HepG2 (cell line): Measurements from ENCODE around the gene COPZ1. TPM values are rescaled to one million over a fixed set of nuclear protein-coding genes. Genes with fewer than 3 reads are reported as not detected.

ENCODE experiments used
- CBFB ChIP-seq: sonication (generic); formaldehyde crosslinking; IDR thresholded peaks from 2 replicates; pipeline ENCODE4 v1.4.0; 2020; ENCODE audit warnings: missing genetic modification reagents
- DPF2 ChIP-seq: sonication (generic); formaldehyde crosslinking; IDR thresholded peaks from 2 replicates; pipeline ENCODE4 v1.4.0; 2020; ENCODE audit warnings: mild to moderate bottlenecking, low read depth, missing genetic modification reagents, borderline replicate concordance
- DRAP1 ChIP-seq: IDR thresholded peaks from 2 replicates; pipeline ENCODE4 v1.6.1; 2016; ENCODE audit warnings: missing genetic modification reagents, missing compliant biosample characterization
- ETV5 ChIP-seq: IDR thresholded peaks from 2 replicates; pipeline ENCODE4 v1.6.1; 2018; ENCODE audit warnings: missing biosample characterization, missing genetic modification reagents, inconsistent platforms, borderline replicate concordance
- HOXA5 ChIP-seq: sonication (generic); formaldehyde crosslinking; IDR thresholded peaks from 2 replicates; pipeline ENCODE4 v1.4.0; 2020; ENCODE audit warnings: missing genetic modification reagents
- JUND ChIP-seq: sonication (generic); formaldehyde crosslinking; IDR thresholded peaks from 2 replicates; pipeline ENCODE4 v1.8.0; 2022; ENCODE audit warnings: mild to moderate bottlenecking, missing genetic modification reagents
- MIER2 ChIP-seq: IDR thresholded peaks from 2 replicates; pipeline ENCODE4 v1.6.1; 2016; ENCODE audit warnings: missing biosample characterization, missing genetic modification reagents
- NFE2 ChIP-seq: sonication (generic); formaldehyde crosslinking; IDR thresholded peaks from 2 replicates; pipeline ENCODE4 v1.4.0; 2020; ENCODE audit warnings: missing genetic modification reagents
- RAD21 ChIP-seq: fragments of 450-650 bp; formaldehyde crosslinking; IDR thresholded peaks from 2 replicates; pipeline ENCODE4 v1.5.0; 2020; ENCODE audit warnings: mild to moderate bottlenecking
- SP5 ChIP-seq: IDR thresholded peaks from 2 replicates; pipeline ENCODE4 v1.6.1; 2016; ENCODE audit warnings: low read depth, borderline replicate concordance
- TAF1 ChIP-seq: sonication (generic); formaldehyde crosslinking; IDR thresholded peaks from 2 replicates; pipeline ENCODE4 v1.4.0; 2020; ENCODE audit warnings: missing genetic modification reagents
- TERF1 ChIP-seq: sonication (generic); formaldehyde crosslinking; IDR thresholded peaks from 2 replicates; pipeline ENCODE4 v1.8.0; 2022; ENCODE audit warnings: mild to moderate bottlenecking, missing genetic modification reagents, moderate library complexity
- TFDP2 ChIP-seq: sonication (generic); formaldehyde crosslinking; IDR thresholded peaks from 2 replicates; pipeline ENCODE4 v1.4.0; 2020; ENCODE audit warnings: missing genetic modification reagents
- ZNF354B ChIP-seq: sonication (generic); formaldehyde crosslinking; IDR thresholded peaks from 2 replicates; pipeline ENCODE4 v1.8.0; 2022; ENCODE audit warnings: mild to moderate bottlenecking, missing genetic modification reagents
- ZNF446 ChIP-seq: sonication (generic); formaldehyde crosslinking; IDR thresholded peaks from 2 replicates; pipeline ENCODE4 v1.5.0; 2020; ENCODE audit warnings: mild to moderate bottlenecking, missing genetic modification reagents
- ZNF484 ChIP-seq: sonication (generic); formaldehyde crosslinking; IDR thresholded peaks from 2 replicates; pipeline ENCODE4 v1.5.1; 2020; ENCODE audit warnings: mild to moderate bottlenecking, low read depth, missing genetic modification reagents, borderline replicate concordance
- polyA plus RNA-seq, 8 experiments: library from polyadenylated mRNA; depleted of rRNA in 3 of 8; stranded (reverse) in 7 of 8; unstranded in 1 of 8; fragments of >200 nt; fragmentation: Illumina TruSeq in 4 of 8; extraction: Trizol in 4 of 8; gene quantifications; 2 replicates each; pipeline versions ENCODE4 v1.2.1 to v1.2.3, GENCODE V29; 2011 to 2016; ENCODE audit warnings: low read depth in 4 of 8, missing spikeins in 1 of 8, mixed read lengths in 1 of 8; ENCODE audit not compliant: insufficient read depth in 1 of 8
- total RNA-seq, 5 experiments: library from RNA; depleted of rRNA; stranded (reverse); fragments of >200 nt; fragmentation: Illumina TruSeq; extraction: Trizol; gene quantifications; 2 replicates each; pipeline ENCODE4 v1.2.3, GENCODE V29; 2016; ENCODE audit warnings: low read depth in 1 of 5
- TF ChIP-seq, protein P1 (sequence below): sonication (generic); formaldehyde crosslinking; IDR thresholded peaks from 2 replicates; pipeline ENCODE4 v1.9.0; 2022; ENCODE audit warnings: low read depth, missing genetic modification reagents
- TF ChIP-seq, protein P2 (sequence below): sonication (generic); formaldehyde crosslinking; IDR thresholded peaks from 2 replicates; pipeline ENCODE4 v1.9.0; 2021; ENCODE audit warnings: missing genetic modification reagents, borderline replicate concordance
- TF ChIP-seq, protein P3 (sequence below), 2 experiments: sonication (generic) in 1 of 2; formaldehyde crosslinking in 1 of 2; IDR thresholded peaks; 2 replicates each; pipeline versions ENCODE4 v1.4.0 to v1.6.1; 2018 to 2020; ENCODE audit warnings: missing genetic modification reagents in 2 of 2, borderline replicate concordance in 1 of 2, low read depth in 1 of 2, mild to moderate bottlenecking in 1 of 2, missing biosample characterization in 1 of 2
- TF ChIP-seq, protein P4 (sequence below): IDR thresholded peaks from 2 replicates; pipeline ENCODE4 v1.6.1; 2016; ENCODE audit warnings: missing compliant biosample characterization, missing genetic modification reagents, borderline replicate concordance

Gene COPZ1
- total and polyA plus RNA-seq, 2 of the 13 experiments (the other 11 are each of a cell fraction or from before 2014, with no cell fraction given) = 125 to 184 TPM

GRCh38 chr12:54360717-54361456 is 36.0 kb downstream of the COPZ1 start (continued):
- TF ChIP-seq, protein P1, sequence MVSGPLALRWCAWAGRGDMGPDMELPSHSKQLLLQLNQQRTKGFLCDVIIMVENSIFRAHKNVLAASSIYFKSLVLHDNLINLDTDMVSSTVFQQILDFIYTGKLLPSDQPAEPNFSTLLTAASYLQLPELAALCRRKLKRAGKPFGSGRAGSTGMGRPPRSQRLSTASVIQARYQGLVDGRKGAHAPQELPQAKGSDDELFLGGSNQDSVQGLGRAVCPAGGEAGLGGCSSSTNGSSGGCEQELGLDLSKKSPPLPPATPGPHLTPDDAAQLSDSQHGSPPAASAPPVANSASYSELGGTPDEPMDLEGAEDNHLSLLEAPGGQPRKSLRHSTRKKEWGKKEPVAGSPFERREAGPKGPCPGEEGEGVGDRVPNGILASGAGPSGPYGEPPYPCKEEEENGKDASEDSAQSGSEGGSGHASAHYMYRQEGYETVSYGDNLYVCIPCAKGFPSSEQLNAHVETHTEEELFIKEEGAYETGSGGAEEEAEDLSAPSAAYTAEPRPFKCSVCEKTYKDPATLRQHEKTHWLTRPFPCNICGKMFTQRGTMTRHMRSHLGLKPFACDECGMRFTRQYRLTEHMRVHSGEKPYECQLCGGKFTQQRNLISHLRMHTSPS (CRISPR knock-in tag) = peak; percentile 40; the same call in 1 of the 2 replicates
- TF ChIP-seq HOXA5 (CRISPR knock-in tag) (peak; percentile 52; the same call in 1 of the 2 replicates), TAF1 (no peak), DRAP1 (CRISPR knock-in tag) (0 out of 2 replicates have a peak, but pooled peaks have one; percentile 27), ETV5 (CRISPR knock-in tag) (peak; percentile 50), TFDP2 (CRISPR knock-in tag) (peak; percentile 48; the same call in 1 of the 2 replicates), JUND (no peak), ZNF446 (CRISPR knock-in tag) (no peak), SP5 (CRISPR knock-in tag) (no peak), MIER2 (CRISPR knock-in tag) (0 out of 2 replicates have a peak, but pooled peaks have one; percentile 43), TERF1 (CRISPR knock-in tag) (no peak), NFE2 (no peak), ZNF354B (CRISPR knock-in tag) (no peak), ZNF484 (CRISPR knock-in tag) (no peak), DPF2 (CRISPR knock-in tag) (no peak), CBFB (CRISPR knock-in tag) (no peak), RAD21 (peak; percentile 94)
- TF ChIP-seq, protein P2, sequence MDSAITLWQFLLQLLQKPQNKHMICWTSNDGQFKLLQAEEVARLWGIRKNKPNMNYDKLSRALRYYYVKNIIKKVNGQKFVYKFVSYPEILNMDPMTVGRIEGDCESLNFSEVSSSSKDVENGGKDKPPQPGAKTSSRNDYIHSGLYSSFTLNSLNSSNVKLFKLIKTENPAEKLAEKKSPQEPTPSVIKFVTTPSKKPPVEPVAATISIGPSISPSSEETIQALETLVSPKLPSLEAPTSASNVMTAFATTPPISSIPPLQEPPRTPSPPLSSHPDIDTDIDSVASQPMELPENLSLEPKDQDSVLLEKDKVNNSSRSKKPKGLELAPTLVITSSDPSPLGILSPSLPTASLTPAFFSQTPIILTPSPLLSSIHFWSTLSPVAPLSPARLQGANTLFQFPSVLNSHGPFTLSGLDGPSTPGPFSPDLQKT (CRISPR knock-in tag) = no peak
- TF ChIP-seq, protein P3, sequence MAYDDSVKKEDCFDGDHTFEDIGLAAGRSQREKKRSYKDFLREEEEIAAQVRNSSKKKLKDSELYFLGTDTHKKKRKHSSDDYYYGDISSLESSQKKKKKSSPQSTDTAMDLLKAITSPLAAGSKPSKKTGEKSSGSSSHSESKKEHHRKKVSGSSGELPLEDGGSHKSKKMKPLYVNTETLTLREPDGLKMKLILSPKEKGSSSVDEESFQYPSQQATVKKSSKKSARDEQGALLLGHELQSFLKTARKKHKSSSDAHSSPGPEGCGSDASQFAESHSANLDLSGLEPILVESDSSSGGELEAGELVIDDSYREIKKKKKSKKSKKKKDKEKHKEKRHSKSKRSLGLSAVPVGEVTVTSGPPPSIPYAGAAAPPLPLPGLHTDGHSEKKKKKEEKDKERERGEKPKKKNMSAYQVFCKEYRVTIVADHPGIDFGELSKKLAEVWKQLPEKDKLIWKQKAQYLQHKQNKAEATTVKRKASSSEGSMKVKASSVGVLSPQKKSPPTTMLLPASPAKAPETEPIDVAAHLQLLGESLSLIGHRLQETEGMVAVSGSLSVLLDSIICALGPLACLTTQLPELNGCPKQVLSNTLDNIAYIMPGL (CRISPR knock-in tag; IDR thresholded peaks at IDR 0.05; ENCODE audit: borderline replicate concordance in 1 of 2, low read depth in 1 of 2) = peak; percentile 70 to 84
- TF ChIP-seq, protein P4, sequence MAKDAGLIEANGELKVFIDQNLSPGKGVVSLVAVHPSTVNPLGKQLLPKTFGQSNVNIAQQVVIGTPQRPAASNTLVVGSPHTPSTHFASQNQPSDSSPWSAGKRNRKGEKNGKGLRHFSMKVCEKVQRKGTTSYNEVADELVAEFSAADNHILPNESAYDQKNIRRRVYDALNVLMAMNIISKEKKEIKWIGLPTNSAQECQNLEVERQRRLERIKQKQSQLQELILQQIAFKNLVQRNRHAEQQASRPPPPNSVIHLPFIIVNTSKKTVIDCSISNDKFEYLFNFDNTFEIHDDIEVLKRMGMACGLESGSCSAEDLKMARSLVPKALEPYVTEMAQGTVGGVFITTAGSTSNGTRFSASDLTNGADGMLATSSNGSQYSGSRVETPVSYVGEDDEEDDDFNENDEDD (CRISPR knock-in tag) = peak; percentile 22; the same call in 1 of the 2 replicates
